CD4-positive, alpha-beta T cell (primary cell): ENCODE measurements around the gene ZNF692. TPM values are rescaled to one million over a fixed set of nuclear protein-coding genes. Genes with fewer than 3 reads are reported as not detected.

Experiments used
- ATAC-seq: fragments of 200-7000 bp; cut with Tn5 transposase; one replicate; pipeline ENCODE4 v1.10.0; 2022; ENCODE audit warnings: mild to moderate bottlenecking; ENCODE audit not compliant: poor library complexity
- CTCF ChIA-PET: fragments of 350-600 bp; sonication (Branson Sonifier 250); formaldehyde crosslinking; loops from one replicate; lab custom pipeline; 2021; ENCODE audit warnings: antibody characterized with exemption, inconsistent platforms; lab: Charles Lee
- POLR2A ChIA-PET: fragments of 350-600 bp; sonication (Branson Sonifier 250); formaldehyde crosslinking; loops from one replicate; lab custom pipeline; 2021; ENCODE audit warnings: antibody characterized with exemption, inconsistent platforms; lab: Charles Lee
- DNase-seq, 14 experiments: peaks; one replicate each; pipeline ENCODE4 v3.0.0-alpha.2; 2013 to 2020; ENCODE audit warnings: mixed read lengths in 2 of 14
- H3K27ac ChIP-seq, 2 donors: one replicate each; pipeline versions ENCODE4 v1.5.1 to v1.7.0; 2013; ENCODE audit warnings: low read length in 2 of 2, low read depth in 1 of 2, mild to moderate bottlenecking in 1 of 2
- H3K27me3 ChIP-seq, 2 experiments: 1 replicate in 1 of 2; 2 replicates in 1 of 2; pipeline versions ENCODE4 v1.6.1 to v1.7.0; 2013; ENCODE audit warnings: low read length in 2 of 2, control low read depth in 1 of 2, mild to moderate bottlenecking in 1 of 2, moderate library complexity in 1 of 2; ENCODE audit not compliant: insufficient read depth in 2 of 2, control insufficient read depth in 1 of 2
- H3K36me3 ChIP-seq: one replicate; pipeline ENCODE4 v1.6.1; 2013; ENCODE audit warnings: low read length, control low read depth; ENCODE audit not compliant: insufficient read depth
- H3K4me1 ChIP-seq: one replicate; pipeline ENCODE4 v1.6.1; 2013; ENCODE audit warnings: low read length, control low read depth; ENCODE audit not compliant: insufficient read depth
- H3K4me3 ChIP-seq: one replicate; pipeline ENCODE4 v1.5.1; 2013; ENCODE audit warnings: mild to moderate bottlenecking, low read length, moderate library complexity
- H3K9me3 ChIP-seq, 2 experiments: 1 replicate in 1 of 2; 2 replicates in 1 of 2; pipeline versions ENCODE4 v1.6.1 to v1.7.0; 2013; ENCODE audit warnings: low read length in 2 of 2, mild to moderate bottlenecking in 2 of 2, control low read depth in 1 of 2, moderate library complexity in 1 of 2; ENCODE audit not compliant: control insufficient read depth in 1 of 2, insufficient read depth in 1 of 2
- H3K27ac Mint-ChIP-seq: one replicate; pipeline ENCODE4 v1.8.0; 2020; ENCODE audit warnings: mixed read lengths
- H3K27me3 Mint-ChIP-seq: one replicate; pipeline ENCODE4 v1.8.0; 2021; ENCODE audit warnings: mixed read lengths
- H3K36me3 Mint-ChIP-seq: one replicate; pipeline ENCODE4 v1.8.0; 2021; ENCODE audit warnings: low read depth, mixed read lengths
- H3K4me1 Mint-ChIP-seq: one replicate; pipeline ENCODE4 v1.8.0; 2021; ENCODE audit warnings: low read depth, mixed read lengths
- H3K4me3 Mint-ChIP-seq: one replicate; pipeline ENCODE4 v1.8.0; 2020; ENCODE audit warnings: mild to moderate bottlenecking, mixed read lengths
- H3K9me3 Mint-ChIP-seq: one replicate; pipeline ENCODE4 v1.8.0; 2020; ENCODE audit warnings: mixed read lengths
- CTCF ChIP-seq: fragments of 200-600 bp; IDR thresholded peaks from one replicate; pipeline ENCODE4 v1.8.0; 2022; ENCODE audit warnings: antibody characterized with exemption, mild to moderate bottlenecking
- intact Hi-C, 2 experiments: fragments of 100-400 bp; cut with DNase I in 1 of 2; cut with micrococcal nuclease in 1 of 2; formaldehyde crosslinking; loops; one replicate each; pipeline versions ENCODE4 v1.15.1 to v1.9.0; 2023 to 2025; cut with DNase I, micrococcal nuclease
- total RNA-seq, 174 experiments: library from RNA in 2 of 174; stranded (reverse) in 2 of 174; gene quantifications; one replicate each; pipeline ENCODE4 v1.2.3 and lab custom pipeline; 2021 to 2026

ZNF692 gene
- total RNA-seq, 2 experiments from 2014 or later: 23.3 to 27.3 TPM

GRCh38 chr1:248894837-248895236 lies 36.0 kb upstream of the ZNF692 start:
- Mint-ChIP-seq H3K4me1 (no peaks in the 10 kb centered on the region), H3K36me3 (no peaks in the 10 kb centered on the region), H3K9me3 (no peaks in the 10 kb centered on the region), H3K4me3 (no peak overlapping the region), H3K27ac (no peak overlapping the region), H3K27me3 (peaks cover 49% of the 10 kb centered on the region)
- DNase-seq (no peak), ATAC-seq (no peak)
- H3K4me3 ChIP-seq: no peak overlapping the region
- H3K4me1 ChIP-seq: no peaks in the 10 kb centered on the region
- CTCF ChIA-PET: interaction anchor here (0.7 kb wide), 1 partner anchor 75 kb away, joined by 5 read pairs; no protein-coding TSS in a partner anchor
- peaks cover 8 to 15% of the 10 kb centered on the region in 2 experiments for H3K27me3 ChIP-seq
- H3K27ac ChIP-seq: no peak overlapping the region
- POLR2A ChIA-PET: no interaction called here
- intact Hi-C loops: no loop called here
- no peaks in the 10 kb centered on the region for H3K36me3 ChIP-seq
- no peak for TF ChIP-seq CTCF
- H3K9me3 ChIP-seq: no peaks in the 10 kb centered on the region

GRCh38 chr1:248892590-248892989 lies 33.7 kb upstream of the ZNF692 start:
- Mint-ChIP-seq H3K27me3 (peaks cover 33% of the 10 kb centered on the region), H3K27ac (no peak overlapping the region), H3K9me3 (no peaks in the 10 kb centered on the region), H3K36me3 (no peaks in the 10 kb centered on the region), H3K4me1 (no peaks in the 10 kb centered on the region), H3K4me3 (no peak overlapping the region)
- Histone ChIP-seq H3K27me3 (peaks cover 8 to 12% of the 10 kb centered on the region in 2 experiments), H3K4me1 (no peaks in the 10 kb centered on the region), H3K36me3 (no peaks in the 10 kb centered on the region), H3K4me3 (no peak overlapping the region), H3K27ac (no peak overlapping the region), H3K9me3 (no peaks in the 10 kb centered on the region)
- no peak for TF ChIP-seq CTCF
- ChIA-PET POLR2A (no interaction called here), CTCF (no interaction called here)
- no peak for ATAC-seq
- DNase-seq: no peak
- intact Hi-C loops: no loop called here

GRCh38 chr1:248891758-248892157 lies 32.9 kb upstream of the ZNF692 start:
- POLR2A ChIA-PET: no interaction called here

More at GRCh38 chr1:248891758-248892157, 32.9 kb upstream of the ZNF692 start:
- Histone ChIP-seq H3K4me1 (no peaks in the 10 kb centered on the region), H3K27ac (no peak overlapping the region), H3K27me3 (peaks cover 8 to 9% of the 10 kb centered on the region in 2 experiments), H3K9me3 (no peaks in the 10 kb centered on the region), H3K36me3 (no peaks in the 10 kb centered on the region), H3K4me3 (no peak overlapping the region)
- Mint-ChIP-seq H3K27ac (no peak overlapping the region), H3K27me3 (peaks cover 33% of the 10 kb centered on the region), H3K9me3 (no peaks in the 10 kb centered on the region), H3K4me3 (no peak overlapping the region), H3K36me3 (no peaks in the 10 kb centered on the region), H3K4me1 (no peaks in the 10 kb centered on the region)
- ATAC-seq (no peak), DNase-seq (no peak)
- TF ChIP-seq CTCF: no peak
- intact Hi-C loops: no loop called here
- CTCF ChIA-PET: no interaction called here
